Suppressor macrophage (primary cell): ENCODE measurements around the gene CLECL1.
"Not testable (repeated sequence)": the region's sequence is repeated elsewhere in the genome, so short reads cannot be mapped to it uniquely, and the experiment has no call there.

Experiments used
- DNase-seq, 4 experiments: peaks; one replicate each; pipeline ENCODE4 v3.0.0-alpha.2; 2020 to 2022

CLECL1 gene

DNA sequence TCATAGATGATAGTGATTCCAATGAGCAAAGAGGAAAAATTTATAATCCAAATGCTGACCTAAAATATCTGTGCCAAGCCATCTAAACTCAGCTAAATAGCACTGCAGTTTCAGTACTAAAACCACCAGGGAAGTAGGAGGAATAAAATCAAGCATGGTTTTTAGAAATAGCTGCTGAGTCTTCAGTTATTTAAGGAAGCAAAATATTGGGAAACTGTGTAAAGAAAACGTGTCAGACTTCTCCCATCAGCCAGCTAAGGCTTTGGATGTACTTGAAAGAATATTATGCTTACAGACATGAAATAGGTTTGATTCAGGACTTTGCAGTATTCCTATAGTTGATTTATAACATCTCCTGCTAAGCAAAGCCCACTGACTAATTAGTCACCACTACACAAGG is 38.7 kb downstream of the CLECL1 start:
- peak; percentile 41 to 89 (median 66) for DNase-seq

DNA sequence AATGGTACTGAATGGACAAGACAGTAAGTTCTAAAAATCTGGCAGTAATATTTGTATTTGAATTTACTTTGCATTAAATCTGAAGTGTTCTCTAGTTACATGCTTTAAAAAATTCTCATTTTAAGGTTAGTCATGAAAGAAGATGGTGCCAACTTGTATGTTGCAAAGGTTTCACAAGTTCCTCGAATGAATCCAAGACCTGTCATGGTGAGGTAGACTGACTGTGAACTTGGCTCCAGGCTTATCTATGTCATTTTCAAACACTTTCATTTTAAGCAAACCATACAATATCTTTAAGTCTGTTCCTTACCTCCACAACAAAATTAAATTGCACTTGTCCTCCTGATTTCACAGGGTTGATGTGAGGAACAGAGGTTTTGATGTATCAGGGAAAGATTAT is 40.0 kb downstream of the CLECL1 start:
- peak in 1 of 4 experiments; percentile 5 for DNase-seq

GRCh38 chr12:9687228-9687627 is 45.7 kb downstream of the CLECL1 start:
- no peak for DNase-seq

DNA sequence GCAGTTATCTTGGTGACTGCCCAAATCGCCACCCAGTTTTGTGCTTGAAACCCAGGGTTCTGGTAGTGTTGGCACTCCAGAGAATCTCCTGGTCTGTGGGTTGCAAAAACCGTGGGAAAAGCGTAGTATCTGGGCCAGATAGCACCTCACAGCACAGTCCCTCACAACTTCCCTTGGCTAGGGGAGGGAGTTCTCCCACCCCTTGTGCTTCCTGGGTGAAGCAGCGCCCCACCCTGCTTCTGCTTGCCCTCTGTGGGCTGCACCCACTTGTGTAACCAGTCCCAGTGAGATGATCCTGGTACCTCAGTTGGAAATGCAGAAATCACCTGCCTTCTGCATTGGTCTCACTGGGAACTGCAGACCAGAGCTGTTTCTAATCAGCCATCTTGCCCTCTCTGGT is 47.0 kb downstream of the CLECL1 start:
- no peak for DNase-seq

DNA sequence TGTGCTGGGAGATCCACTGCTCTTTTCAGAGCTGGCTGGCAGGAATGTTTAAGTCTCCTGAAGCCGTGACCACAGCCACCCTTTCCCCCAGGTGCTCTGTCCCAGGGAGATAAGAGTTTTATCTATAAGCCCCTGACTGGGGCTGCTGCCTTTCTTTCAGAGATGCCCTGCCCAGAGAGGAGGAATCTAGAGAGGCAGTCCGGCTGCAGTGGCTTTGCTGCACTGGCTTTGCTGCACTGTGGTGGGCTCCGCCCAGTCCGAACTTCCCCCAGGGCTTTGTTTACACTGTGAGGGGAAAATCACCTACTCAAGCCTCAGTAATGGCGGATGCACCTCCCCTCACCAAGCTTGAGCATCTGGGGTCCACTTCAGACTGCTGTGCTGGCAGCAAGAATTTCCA is 47.5 kb downstream of the CLECL1 start:
- DNase-seq: not testable (repeated sequence)

GRCh38 chr12:9682949-9683348 is 49.9 kb downstream of the CLECL1 start:
- DNase-seq: not testable (repeated sequence)

GRCh38 chr12:9682508-9682907 is 50.4 kb downstream of the CLECL1 start:
- not testable (repeated sequence) for DNase-seq

DNA sequence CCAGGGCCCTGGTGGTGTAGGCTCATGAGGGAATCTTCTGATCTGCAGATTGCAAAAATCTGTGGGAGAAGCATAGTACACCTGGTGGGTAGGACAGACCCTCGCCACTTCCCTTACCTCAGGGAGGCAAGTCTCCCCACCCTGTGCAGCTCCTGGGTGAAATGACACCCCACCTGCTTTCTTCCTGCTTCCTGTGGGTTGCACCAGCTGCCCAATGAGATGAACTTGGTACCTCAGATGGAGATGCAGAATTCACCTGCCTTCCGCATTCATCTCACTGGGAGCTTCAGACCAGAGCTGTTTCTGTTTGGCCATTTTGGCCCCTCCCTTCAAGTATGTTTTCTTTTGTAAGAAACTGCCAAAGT is 58.7 kb downstream of the CLECL1 start:
- DNase-seq: no peak

- peak; percentile 24 to 33 (median 32) for DNase-seq
Measured at GRCh38 chr12:9673404-9674225, 59.3 kb downstream of the CLECL1 start.
